Activated T-cell treated with anti-CD3 and anti-CD28 coated beads, Interleukin-2, amount 50 U/mL, for 4 hours (primary cell): ENCODE data around the gene WDR5. TPM values are rescaled to one million over a fixed set of nuclear protein-coding genes. Genes with fewer than 3 reads are reported as not detected.

Experiments
- ATAC-seq, 2 donors: fragments of 200-7000 bp; cut with Tn5 transposase; one replicate each; pipeline ENCODE4 v1.10.0; 2021
- DNase-seq: peaks from one replicate; pipeline ENCODE4 v3.0.0-alpha.2; 2020
- H3K27me3 Mint-ChIP-seq: one replicate; pipeline ENCODE4 v1.8.0; 2021; ENCODE audit warnings: low read depth, mixed read lengths
- H3K36me3 Mint-ChIP-seq: one replicate; pipeline ENCODE4 v1.8.0; 2022; ENCODE audit warnings: mixed read lengths; ENCODE audit not compliant: insufficient read depth
- H3K4me1 Mint-ChIP-seq: one replicate; pipeline ENCODE4 v1.8.0; 2021; ENCODE audit warnings: low read depth, mixed read lengths
- H3K4me3 Mint-ChIP-seq: one replicate; pipeline ENCODE4 v1.8.0; 2021; ENCODE audit warnings: mild to moderate bottlenecking, moderate library complexity, mixed read lengths
- H3K9me3 Mint-ChIP-seq: one replicate; pipeline ENCODE4 v1.8.0; 2021; ENCODE audit warnings: mixed read lengths
- total RNA-seq, 3 donors: library from RNA; stranded (reverse); gene quantifications; one replicate each; pipeline ENCODE4 v1.2.1, GENCODE V29; 2021

The WDR5 gene
- total RNA-seq, 3 donors from 2014 or later, result 67.7 to 84.6 (median 71.1) TPM

- no peaks in the 10 kb centered on the region for H3K4me1 Mint-ChIP-seq
- no peak overlapping the region for H3K4me3 Mint-ChIP-seq
- ATAC-seq (no peak), DNase-seq (no peak)
- peaks cover 6% of the 10 kb centered on the region for H3K9me3 Mint-ChIP-seq
- no peaks in the 10 kb centered on the region for H3K36me3 Mint-ChIP-seq
- peaks cover 3% of the 10 kb centered on the region for H3K27me3 Mint-ChIP-seq
Observed at GRCh38 chr9:134205672-134206310, 69.9 kb downstream of the WDR5 start.

GRCh38 chr9:134206311-134207300 lies 70.7 kb downstream of the WDR5 start:
- Mint-ChIP-seq H3K4me1 (no peaks in the 10 kb centered on the region), H3K4me3 (no peak overlapping the region), H3K27me3 (peaks cover 3% of the 10 kb centered on the region), H3K9me3 (peaks cover 6% of the 10 kb centered on the region), H3K36me3 (no peaks in the 10 kb centered on the region)
- ATAC-seq, result no peak
- DNase-seq, result no peak

DNA sequence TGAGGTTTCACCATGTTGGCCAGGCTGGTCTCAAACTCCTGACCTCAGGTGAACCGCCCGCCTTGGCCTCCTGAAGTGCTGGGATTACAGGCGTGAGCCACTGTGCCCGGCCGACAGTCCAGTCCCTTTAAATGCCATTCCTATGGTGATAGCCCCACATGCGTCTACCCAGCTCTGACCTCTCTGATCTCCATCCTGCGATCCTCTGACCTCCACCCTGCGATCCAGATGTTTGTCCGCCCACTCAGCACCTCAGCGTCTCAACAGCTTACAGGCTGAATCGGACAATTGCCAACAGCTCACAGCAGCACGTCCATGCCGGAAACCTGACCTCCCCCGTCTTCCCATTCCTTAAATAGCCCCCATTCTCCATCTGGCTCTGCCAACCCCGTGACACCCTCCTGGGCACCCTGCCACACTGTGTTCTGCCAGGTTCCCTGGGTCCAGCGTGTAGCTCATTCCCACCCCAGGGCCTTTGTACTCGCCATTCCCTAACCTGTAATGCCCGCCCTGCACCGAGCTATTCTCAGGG lies 72.5 kb downstream of the WDR5 start:
- ATAC-seq, result no peak
- H3K36me3 Mint-ChIP-seq, result no peaks in the 10 kb centered on the region
- H3K27me3 Mint-ChIP-seq, result peaks cover 3% of the 10 kb centered on the region
- no peaks in the 10 kb centered on the region for H3K4me1 Mint-ChIP-seq
- H3K9me3 Mint-ChIP-seq, result peaks cover 7% of the 10 kb centered on the region
- DNase-seq, result no peak
- H3K4me3 Mint-ChIP-seq, result no peak overlapping the region

DNA sequence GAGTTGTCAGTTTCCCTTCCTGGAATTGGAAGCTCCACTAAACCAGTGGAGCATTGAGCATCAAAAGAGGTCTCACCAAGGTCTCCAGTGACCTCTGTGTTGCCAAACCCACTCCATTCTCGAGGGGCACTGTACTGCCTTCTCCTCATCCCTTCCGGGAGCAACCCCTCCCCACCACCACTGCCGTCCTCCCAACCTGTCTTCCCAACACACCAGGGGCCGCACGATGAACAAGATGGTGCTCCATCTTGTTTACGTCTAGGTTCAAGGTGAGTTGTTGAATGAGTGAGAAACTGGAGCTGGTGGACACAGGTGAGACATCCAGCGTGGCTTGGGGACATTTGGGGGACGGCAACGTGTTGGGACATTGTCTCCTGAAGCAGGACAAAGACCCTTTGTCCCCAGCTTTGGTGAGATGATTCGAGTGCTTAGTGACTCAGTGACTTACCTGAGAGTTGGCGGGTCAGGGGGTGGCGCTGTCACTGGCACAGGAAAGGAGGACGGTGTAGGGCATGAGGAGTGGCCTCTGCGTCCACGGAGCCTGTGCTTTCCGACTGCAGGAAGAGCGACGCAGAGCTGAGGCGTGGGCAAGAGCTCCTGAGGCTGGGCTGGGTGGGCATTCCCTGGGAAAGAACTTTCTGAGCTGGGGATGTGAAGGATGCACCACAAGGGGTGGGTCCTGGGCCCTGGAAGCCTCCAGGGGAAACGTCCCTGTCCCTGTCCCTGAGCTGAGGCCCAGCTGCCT lies 73.3 kb downstream of the WDR5 start:
- no peak for DNase-seq

More for the DNA sequence above, 73.3 kb downstream of the WDR5 start:
- ATAC-seq, result no peak
- Mint-ChIP-seq H3K4me3 (no peak overlapping the region), H3K9me3 (peaks cover 4% of the 10 kb centered on the region), H3K27me3 (peaks cover 3% of the 10 kb centered on the region), H3K4me1 (no peaks in the 10 kb centered on the region), H3K36me3 (no peaks in the 10 kb centered on the region)

Other genes starting within 250 kb of the WDR5 start
- 1 to 10 TPM; 2.7 to 3.7 (median 3.2) TPM for gene VAV2, start 143.8 kb upstream of the WDR5 start, total RNA-seq
- gene BRD3OS, start 110.6 kb upstream of the WDR5 start, total RNA-seq, result 10 to 100 TPM; 11.9 to 15.5 (median 13.9) TPM
- 10 to 100 TPM; 29.3 to 38.2 (median 32.4) TPM for gene BRD3, start 68.1 kb upstream of the WDR5 start, total RNA-seq
- gene RNU6ATAC, start 28.5 kb downstream of the WDR5 start, total RNA-seq, result 10 to 100 TPM; 35.6 to 48.6 (median 43.2) TPM
- gene RXRA, start 190.4 kb downstream of the WDR5 start, total RNA-seq, result 1 to 10 TPM; 4.7 to 7.6 (median 4.7) TPM